Muscle layer of colon (tissue), 2 donors: Measurements from ENCODE around the gene FTCD.

Experiments used
- H3K27ac ChIP-seq: one replicate; pipeline ENCODE4 v1.7.0; 2013; ENCODE audit warnings: low read depth, mild to moderate bottlenecking, low read length, moderate library complexity
- H3K27me3 ChIP-seq, 2 donors: one replicate each; pipeline ENCODE4 v1.7.0; 2013; ENCODE audit warnings: low read length in 2 of 2, mild to moderate bottlenecking in 2 of 2; ENCODE audit not compliant: insufficient read depth in 2 of 2, control insufficient read depth in 1 of 2
- H3K36me3 ChIP-seq: one replicate; pipeline ENCODE4 v1.7.0; 2013; ENCODE audit warnings: mild to moderate bottlenecking, low read length; ENCODE audit not compliant: insufficient read depth
- H3K4me1 ChIP-seq: one replicate; pipeline ENCODE4 v1.7.0; 2013; ENCODE audit warnings: mild to moderate bottlenecking, low read length; ENCODE audit not compliant: insufficient read depth
- H3K4me3 ChIP-seq, 2 donors: one replicate each; pipeline ENCODE4 v1.7.0; 2013; ENCODE audit warnings: low read length in 2 of 2, low read depth in 1 of 2, mild to moderate bottlenecking in 1 of 2, moderate library complexity in 1 of 2
- H3K9ac ChIP-seq: one replicate; pipeline ENCODE4 v1.7.0; 2013; ENCODE audit warnings: low read length
- H3K9me3 ChIP-seq: one replicate; pipeline ENCODE4 v1.7.0; 2013; ENCODE audit warnings: mild to moderate bottlenecking, low read length
- donor health status: abdominal sarcoma.
- donor health status: Adenocarcinoma of cecum.

Gene FTCD

GRCh38 chr21:46127239-46128105 lies 27.9 kb downstream of the FTCD start:
- Histone ChIP-seq H3K9me3 (no peaks in the 10 kb centered on the region), H3K36me3 (peaks cover 48% of the 10 kb centered on the region), H3K9ac (no peak overlapping the region), H3K27me3 (no peaks in the 10 kb centered on the region), H3K4me3 (no peak overlapping the region), H3K4me1 (no peaks in the 10 kb centered on the region), H3K27ac (no peak overlapping the region)

DNA sequence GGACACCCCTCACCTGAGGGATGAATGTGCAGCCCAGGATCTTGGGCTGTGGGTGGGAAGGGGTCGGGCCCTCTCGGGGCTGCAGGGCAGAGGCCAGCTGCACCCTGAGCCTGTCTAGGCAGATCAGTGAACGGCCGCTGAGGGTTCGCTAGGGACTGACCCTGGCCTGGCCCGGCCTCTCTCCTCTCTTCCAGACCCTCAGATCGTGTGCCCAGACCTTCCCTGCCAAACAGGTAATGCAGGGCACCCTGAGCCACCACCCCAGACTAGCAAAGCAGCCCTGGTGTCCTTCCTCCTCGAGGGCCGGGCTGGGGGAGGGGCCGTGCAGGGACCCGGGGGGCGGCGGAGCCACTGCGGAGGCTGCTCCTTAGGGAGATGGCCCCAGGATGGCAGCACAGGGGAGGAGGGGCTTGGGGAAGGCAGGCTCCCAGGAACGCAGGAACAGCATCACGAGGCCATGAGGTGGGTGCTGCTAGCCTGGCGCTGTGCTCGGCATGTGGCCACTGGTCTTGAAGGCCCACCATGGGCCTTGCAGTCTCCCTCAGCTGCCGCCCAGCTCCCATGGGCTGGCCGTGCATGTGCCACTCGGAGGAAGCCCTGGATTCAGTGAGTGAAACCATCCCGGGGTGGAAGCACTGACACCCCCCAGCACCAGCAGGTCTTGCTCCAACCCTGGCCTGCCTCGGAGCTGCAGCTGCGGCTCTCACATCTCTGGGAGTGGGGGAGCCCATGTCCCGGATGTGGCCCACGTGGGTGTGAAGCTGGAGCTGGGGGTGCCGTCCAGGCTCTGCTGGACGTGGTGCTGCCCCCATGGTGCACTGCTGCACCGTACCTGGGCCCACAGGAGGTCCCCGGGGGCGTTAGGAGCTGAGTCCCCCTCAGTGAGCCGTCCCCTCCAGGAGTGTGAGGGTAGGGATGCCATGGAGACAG lies 28.8 kb downstream of the FTCD start:
- no peaks in the 10 kb centered on the region for H3K27me3 ChIP-seq
- H3K36me3 ChIP-seq, result peaks cover 57% of the 10 kb centered on the region
- no peak overlapping the region for H3K27ac ChIP-seq
- no peak overlapping the region for H3K9ac ChIP-seq
- no peaks in the 10 kb centered on the region for H3K4me1 ChIP-seq
- H3K9me3 ChIP-seq, result no peaks in the 10 kb centered on the region
- no peak overlapping the region for H3K4me3 ChIP-seq

GRCh38 chr21:46125846-46126301 lies 29.5 kb downstream of the FTCD start:
- Histone ChIP-seq H3K4me1 (no peaks in the 10 kb centered on the region), H3K27ac (no peak overlapping the region), H3K9me3 (no peaks in the 10 kb centered on the region), H3K36me3 (peaks cover 64% of the 10 kb centered on the region), H3K4me3 (no peak overlapping the region), H3K27me3 (no peaks in the 10 kb centered on the region), H3K9ac (no peak overlapping the region)

DNA sequence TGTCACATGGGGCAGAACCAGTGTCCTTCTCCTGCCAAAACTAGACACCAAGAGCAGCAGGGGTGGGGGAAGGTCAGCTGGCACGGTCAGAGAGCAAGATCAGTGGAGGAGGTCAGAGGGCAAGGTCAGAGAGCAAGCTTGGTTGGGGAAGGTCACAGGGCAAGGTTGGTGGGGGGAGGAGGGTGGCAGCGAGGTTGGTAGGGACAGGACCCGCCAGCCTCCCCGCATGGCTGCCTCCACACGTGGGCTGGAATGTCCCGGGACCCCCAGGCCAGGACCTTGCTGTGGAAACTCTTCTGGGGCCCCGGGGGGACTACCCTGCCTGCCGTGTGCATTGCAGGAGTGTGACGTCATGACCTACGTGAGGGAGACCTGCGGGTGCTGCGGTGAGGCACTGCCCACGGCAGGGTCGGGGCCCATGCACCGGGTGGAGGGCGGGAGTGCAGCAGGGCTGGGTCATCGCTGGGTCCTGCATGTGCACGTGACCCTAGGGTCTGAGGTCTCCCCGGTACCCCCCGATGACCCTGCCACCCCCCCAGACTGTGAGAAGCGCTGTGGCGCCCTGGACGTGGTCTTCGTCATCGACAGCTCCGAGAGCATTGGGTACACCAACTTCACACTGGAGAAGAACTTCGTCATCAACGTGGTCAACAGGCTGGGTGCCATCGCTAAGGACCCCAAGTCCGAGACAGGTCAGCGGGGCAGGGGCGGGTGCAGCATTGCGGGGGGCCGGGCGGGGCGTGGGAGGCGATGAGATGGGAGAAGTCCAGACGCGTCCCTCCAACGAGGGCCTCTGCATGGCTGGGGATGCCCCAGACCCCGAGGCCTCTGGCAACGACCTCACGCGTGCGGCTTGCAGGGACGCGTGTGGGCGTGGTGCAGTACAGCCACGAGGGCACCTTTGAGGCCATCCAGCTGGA lies 30.2 kb downstream of the FTCD start:
- Histone ChIP-seq H3K27me3 (no peaks in the 10 kb centered on the region), H3K4me3 (no peak overlapping the region), H3K9me3 (no peaks in the 10 kb centered on the region), H3K36me3 (peaks cover 71% of the 10 kb centered on the region), H3K9ac (no peak overlapping the region), H3K27ac (no peak overlapping the region), H3K4me1 (no peaks in the 10 kb centered on the region)

DNA sequence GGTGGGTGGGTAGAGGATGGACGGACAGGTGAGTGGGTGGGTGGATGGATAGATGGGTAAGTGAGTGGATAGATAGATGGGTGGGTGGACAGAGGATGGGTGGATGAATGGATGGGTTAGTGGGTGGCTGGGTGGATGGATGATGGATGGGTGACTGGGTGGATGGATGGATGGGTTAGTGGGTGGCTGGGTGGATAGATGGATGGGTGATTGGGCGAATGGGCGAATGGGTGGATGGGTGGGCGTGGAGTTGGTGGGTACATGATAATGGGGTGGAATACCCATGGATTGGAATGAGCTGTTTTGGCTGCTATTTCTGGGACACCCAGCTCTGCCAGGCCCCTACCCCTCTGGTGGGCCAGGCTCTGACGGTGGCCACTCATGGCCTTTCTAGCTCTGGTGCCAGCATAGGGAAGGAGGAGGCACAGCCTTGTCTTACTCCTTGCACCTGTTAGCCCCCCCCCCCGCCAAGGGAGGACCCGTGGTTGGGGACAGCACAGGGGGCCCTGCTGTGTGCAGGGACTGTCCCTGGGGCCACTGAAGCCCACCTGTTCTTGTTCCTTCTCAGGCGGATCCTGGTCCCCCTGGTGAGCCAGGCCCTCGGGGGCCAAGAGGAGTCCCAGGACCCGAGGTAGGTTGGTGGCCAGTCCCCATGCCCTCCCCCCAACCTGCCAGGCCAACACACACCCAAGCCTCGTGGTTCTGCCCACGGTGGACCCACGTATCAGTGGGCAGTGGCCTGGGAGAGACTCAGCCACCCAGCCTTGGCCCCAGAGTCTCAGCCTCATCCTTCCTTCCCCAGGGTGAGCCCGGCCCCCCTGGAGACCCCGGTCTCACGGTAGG lies 31.1 kb downstream of the FTCD start:
- no peaks in the 10 kb centered on the region for H3K27me3 ChIP-seq
- H3K9ac ChIP-seq, result no peak overlapping the region
- peaks cover 79% of the 10 kb centered on the region for H3K36me3 ChIP-seq
- H3K4me3 ChIP-seq, result no peak overlapping the region
- no peak overlapping the region for H3K27ac ChIP-seq
- no peaks in the 10 kb centered on the region for H3K9me3 ChIP-seq
- H3K4me1 ChIP-seq, result no peaks in the 10 kb centered on the region

- Histone ChIP-seq H3K27me3 (no peaks in the 10 kb centered on the region), H3K9me3 (no peaks in the 10 kb centered on the region), H3K9ac (no peak overlapping the region), H3K4me3 (no peak overlapping the region), H3K27ac (no peak overlapping the region), H3K36me3 (peaks cover 87% of the 10 kb centered on the region), H3K4me1 (no peaks in the 10 kb centered on the region)
These were observed 32.4 kb downstream of the FTCD start for GRCh38 chr21:46122758-46123683.

DNA sequence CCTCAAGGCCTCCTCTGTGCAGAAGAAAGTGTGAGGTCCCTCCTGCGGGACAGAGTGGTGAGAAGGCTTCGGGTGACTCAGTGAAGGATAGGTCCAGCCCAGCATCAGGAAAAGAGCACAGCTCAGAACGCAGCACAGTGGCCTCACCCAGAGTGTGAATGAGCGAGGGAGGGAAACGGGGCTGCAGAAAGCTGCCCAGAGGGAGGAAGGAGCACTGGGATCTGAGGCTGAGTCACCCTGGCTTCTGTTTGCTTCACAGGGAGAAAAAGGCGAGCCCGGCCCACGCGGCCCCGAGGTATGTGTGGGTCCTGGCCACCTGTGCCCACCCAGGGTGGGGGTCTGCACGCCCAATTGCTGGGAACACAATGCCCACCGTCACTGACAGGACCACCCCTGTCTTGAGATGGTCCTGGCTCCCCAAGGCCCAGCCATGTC lies 33.1 kb downstream of the FTCD start:
- Histone ChIP-seq H3K4me3 (no peak overlapping the region), H3K36me3 (peaks cover 88% of the 10 kb centered on the region), H3K9ac (no peak overlapping the region), H3K9me3 (no peaks in the 10 kb centered on the region), H3K4me1 (no peaks in the 10 kb centered on the region), H3K27ac (no peak overlapping the region), H3K27me3 (no peaks in the 10 kb centered on the region)

GRCh38 chr21:46121286-46122221 lies 33.8 kb downstream of the FTCD start:
- Histone ChIP-seq H3K4me1 (no peaks in the 10 kb centered on the region), H3K27me3 (no peaks in the 10 kb centered on the region), H3K9ac (no peak overlapping the region), H3K9me3 (no peaks in the 10 kb centered on the region), H3K4me3 (no peak overlapping the region), H3K36me3 (peaks cover 95% of the 10 kb centered on the region), H3K27ac (no peak overlapping the region)
